Esophagus muscularis mucosa (tissue), 4 donors: ENCODE results near the gene KDM6B. TPM values are rescaled to one million over a fixed set of nuclear protein-coding genes. Genes with fewer than 3 reads are reported as not detected.

Experiments used
- DNase-seq: peaks from one replicate; pipeline ENCODE4 v3.0.0-alpha.2; 2017; ENCODE audit errors: extremely low spot score
- H3K27ac ChIP-seq, 4 donors: fragments of 200-600 bp; sonication (generic); replicated peaks in 1 of 4; 1 replicate in 3 of 4; 2 replicates in 1 of 4; pipeline ENCODE4 v1.5.1; 2016 to 2019; ENCODE audit warnings: mild to moderate bottlenecking in 1 of 4
- H3K27me3 ChIP-seq, 4 donors: fragments of 200-600 bp; sonication (generic); one replicate each; pipeline versions ENCODE4 v1.5.1 to v1.6.0; 2016 to 2019
- H3K36me3 ChIP-seq, 4 donors: fragments of 200-600 bp; sonication (generic); one replicate each; pipeline ENCODE4 v1.5.1; 2016 to 2019
- H3K4me1 ChIP-seq, 4 donors: fragments of 200-600 bp; sonication (generic); one replicate each; pipeline ENCODE4 v1.5.1; 2016 to 2019
- H3K4me3 ChIP-seq, 4 donors: fragments of 200-600 bp; sonication (generic); 1 replicate in 2 of 4; 2 replicates in 2 of 4; pipeline ENCODE4 v1.5.1; 2016 to 2019; ENCODE audit warnings: mild to moderate bottlenecking in 4 of 4, moderate library complexity in 1 of 4
- H3K9me3 ChIP-seq, 4 donors: fragments of 200-600 bp; sonication (generic); 1 replicate in 3 of 4; 2 replicates in 1 of 4; pipeline ENCODE4 v1.5.1; 2016 to 2019
- CTCF ChIP-seq, 3 experiments: fragments of 200-600 bp in 2 of 3; fragments of 450-650 bp in 1 of 3; sonication (generic) in 2 of 3; IDR thresholded peaks; one replicate each; pipeline ENCODE4 v1.5.1; 2017 to 2019; ENCODE audit warnings: antibody characterized with exemption in 3 of 3, mild to moderate bottlenecking in 2 of 3, moderate library complexity in 1 of 3
- EP300 ChIP-seq: sonication (generic); formaldehyde crosslinking; IDR thresholded peaks from one replicate; pipeline ENCODE4 v1.6.1; 2017; ENCODE audit warnings: antibody characterized with exemption
- POLR2A ChIP-seq: fragments of 450-650 bp; IDR thresholded peaks from one replicate; pipeline ENCODE4 v1.6.1; 2017; ENCODE audit warnings: antibody characterized with exemption, moderate library complexity, mild to moderate bottlenecking, low read depth
- POLR2AphosphoS5 ChIP-seq, 2 donors: sonication (generic); formaldehyde crosslinking; IDR thresholded peaks; one replicate each; pipeline ENCODE4 v1.6.1; 2017; ENCODE audit warnings: antibody characterized with exemption in 2 of 2
- WGBS: methylation state at CpG from one replicate; pipeline ENCODE4 v1.1.5; 2018; 5-methylcytosine and 5-hydroxymethylcytosine counted together
- intact Hi-C: fragments of 100-400 bp; cut with DNase I; formaldehyde crosslinking; loops from one replicate; pipeline ENCODE4 v1.15.1; 2023
- total RNA-seq, 4 donors: library from RNA; depleted of rRNA; stranded (reverse); fragments of >200 nt; gene quantifications; one replicate each; pipeline versions ENCODE4 v1.1.0 to v1.2.1, GENCODE V29; 2016

The KDM6B gene, protein sequence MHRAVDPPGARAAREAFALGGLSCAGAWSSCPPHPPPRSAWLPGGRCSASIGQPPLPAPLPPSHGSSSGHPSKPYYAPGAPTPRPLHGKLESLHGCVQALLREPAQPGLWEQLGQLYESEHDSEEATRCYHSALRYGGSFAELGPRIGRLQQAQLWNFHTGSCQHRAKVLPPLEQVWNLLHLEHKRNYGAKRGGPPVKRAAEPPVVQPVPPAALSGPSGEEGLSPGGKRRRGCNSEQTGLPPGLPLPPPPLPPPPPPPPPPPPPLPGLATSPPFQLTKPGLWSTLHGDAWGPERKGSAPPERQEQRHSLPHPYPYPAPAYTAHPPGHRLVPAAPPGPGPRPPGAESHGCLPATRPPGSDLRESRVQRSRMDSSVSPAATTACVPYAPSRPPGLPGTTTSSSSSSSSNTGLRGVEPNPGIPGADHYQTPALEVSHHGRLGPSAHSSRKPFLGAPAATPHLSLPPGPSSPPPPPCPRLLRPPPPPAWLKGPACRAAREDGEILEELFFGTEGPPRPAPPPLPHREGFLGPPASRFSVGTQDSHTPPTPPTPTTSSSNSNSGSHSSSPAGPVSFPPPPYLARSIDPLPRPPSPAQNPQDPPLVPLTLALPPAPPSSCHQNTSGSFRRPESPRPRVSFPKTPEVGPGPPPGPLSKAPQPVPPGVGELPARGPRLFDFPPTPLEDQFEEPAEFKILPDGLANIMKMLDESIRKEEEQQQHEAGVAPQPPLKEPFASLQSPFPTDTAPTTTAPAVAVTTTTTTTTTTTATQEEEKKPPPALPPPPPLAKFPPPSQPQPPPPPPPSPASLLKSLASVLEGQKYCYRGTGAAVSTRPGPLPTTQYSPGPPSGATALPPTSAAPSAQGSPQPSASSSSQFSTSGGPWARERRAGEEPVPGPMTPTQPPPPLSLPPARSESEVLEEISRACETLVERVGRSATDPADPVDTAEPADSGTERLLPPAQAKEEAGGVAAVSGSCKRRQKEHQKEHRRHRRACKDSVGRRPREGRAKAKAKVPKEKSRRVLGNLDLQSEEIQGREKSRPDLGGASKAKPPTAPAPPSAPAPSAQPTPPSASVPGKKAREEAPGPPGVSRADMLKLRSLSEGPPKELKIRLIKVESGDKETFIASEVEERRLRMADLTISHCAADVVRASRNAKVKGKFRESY (N-terminal part only)
- total RNA-seq, result 100 to 1,000 TPM in 1 of 4 donors, 10 to 100 TPM in 3; 10.8 to 101 (median 15.1) TPM

- WGBS, result under 1% methylated on average over 29 of the region's 49 CpGs
- H3K27ac ChIP-seq, result peak within 1 kb of the TSS; percentile 97 to 98 (median 98)
- H3K36me3 ChIP-seq, result no peaks in the 10 kb centered on the region
- intact Hi-C loops, result loop anchor here (2.0 kb wide), 1 partner anchor 51 kb away; no protein-coding TSS in a partner anchor
- H3K4me1 ChIP-seq, result peaks cover 32 to 44% (median 41%) of the 10 kb centered on the region in 4 donors
- TF ChIP-seq POLR2AphosphoS5 (IDR thresholded peaks at IDR 0.05) (peak; percentile 66 to 78), CTCF (IDR thresholded peaks at IDR 0.05) (no peak)
- peak within 1 kb of the TSS; percentile 62 to 94 (median 80) for H3K4me3 ChIP-seq
- no peaks in the 10 kb centered on the region for H3K27me3 ChIP-seq
- peak; percentile 98 for DNase-seq
- H3K9me3 ChIP-seq, result no peaks in the 10 kb centered on the region
Observed at GRCh38 chr17:7833795-7834541, at the start of gene KDM6B. KDM6B (plus strand) TSS chr17:7834217; CDS start chr17:7845555, 11,338 bp downstream.

DNA sequence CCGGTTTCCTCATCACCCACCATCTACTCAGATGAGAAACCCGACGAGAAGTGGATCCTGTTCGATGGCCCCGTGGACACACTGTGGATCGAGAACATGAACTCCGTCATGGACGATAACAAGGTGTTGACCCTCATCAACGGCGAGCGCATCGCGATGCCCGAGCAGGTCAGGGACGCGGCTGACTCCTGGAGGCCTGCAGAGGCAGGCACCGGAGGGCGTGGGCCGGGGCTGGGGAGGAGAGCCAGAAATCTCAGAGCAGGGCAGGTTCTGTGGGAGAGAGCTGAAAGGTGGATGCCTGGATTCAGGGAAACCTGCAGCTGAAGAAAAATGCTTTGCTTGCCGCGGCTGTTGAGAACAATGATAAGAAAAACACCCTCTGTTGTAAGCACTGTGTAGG, 47.2 kb upstream of the KDM6B start:
- 90% methylated on average over 21 of the region's 21 CpGs for WGBS
- no peaks in the 10 kb centered on the region for H3K4me1 ChIP-seq
- TF ChIP-seq POLR2A (no peak), CTCF (IDR thresholded peaks at IDR 0.05) (no peak), EP300 (no peak), POLR2AphosphoS5 (IDR thresholded peaks at IDR 0.05) (no peak)
- no peak overlapping the region for H3K4me3 ChIP-seq
- no peak for DNase-seq
- no peak overlapping the region for H3K27ac ChIP-seq
- H3K36me3 ChIP-seq, result no peaks in the 10 kb centered on the region
- H3K9me3 ChIP-seq, result no peaks in the 10 kb centered on the region
- intact Hi-C loops, result no loop called here
- peaks cover 0 to 7% (median 0%) of the 10 kb centered on the region in 4 donors for H3K27me3 ChIP-seq

- TF ChIP-seq CTCF (IDR thresholded peaks at IDR 0.05) (no peak), EP300 (no peak), POLR2AphosphoS5 (IDR thresholded peaks at IDR 0.05) (no peak), POLR2A (no peak)
- intact Hi-C loops, result no loop called here
- no peak overlapping the region for H3K4me3 ChIP-seq
- H3K36me3 ChIP-seq, result no peaks in the 10 kb centered on the region
- no peaks in the 10 kb centered on the region for H3K9me3 ChIP-seq
- no peaks in the 10 kb centered on the region for H3K4me1 ChIP-seq
- H3K27me3 ChIP-seq, result no peaks in the 10 kb centered on the region
- no peak overlapping the region for H3K27ac ChIP-seq
- WGBS, result 88% methylated on average over 9 of the region's 9 CpGs
- no peak for DNase-seq
Observed at GRCh38 chr17:7789131-7789530, 44.9 kb upstream of the KDM6B start.

DNA sequence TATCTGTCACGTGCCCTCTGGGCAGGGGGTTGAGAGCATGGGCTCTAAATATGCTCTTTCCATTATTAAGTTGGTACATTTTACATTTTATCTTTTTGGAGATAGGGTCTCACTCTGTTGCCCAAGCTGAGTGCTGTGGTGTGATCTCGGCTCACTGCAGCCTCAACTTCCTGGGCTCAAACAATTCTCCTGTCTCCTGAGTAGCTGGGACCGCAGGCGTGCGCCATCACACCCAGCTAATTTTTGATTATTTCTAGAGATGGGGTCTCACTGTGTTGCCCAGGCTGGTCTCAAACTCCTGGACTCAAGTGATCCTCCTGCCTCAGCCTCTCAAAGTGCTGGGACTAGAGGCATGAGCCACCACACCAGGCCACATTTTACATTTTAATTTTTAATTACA, 43.9 kb upstream of the KDM6B start:
- Histone ChIP-seq H3K9me3 (no peaks in the 10 kb centered on the region), H3K4me3 (no peak overlapping the region), H3K36me3 (no peaks in the 10 kb centered on the region), H3K27ac (no peak overlapping the region), H3K27me3 (no peaks in the 10 kb centered on the region), H3K4me1 (no peaks in the 10 kb centered on the region)
- intact Hi-C loops, result no loop called here
- TF ChIP-seq CTCF (IDR thresholded peaks at IDR 0.05) (no peak), POLR2AphosphoS5 (IDR thresholded peaks at IDR 0.05) (no peak), EP300 (no peak), POLR2A (no peak)
- 90% methylated on average over 5 of the region's 5 CpGs for WGBS
- no peak for DNase-seq
